ENCODE measurements around the gene FEZ2.

GRCh38 chr2:36559221-36559942, 38.6 kb downstream of the FEZ2 start:
- TF ChIP-seq CTCF (IDR thresholded peaks at IDR 0.05) = no peak
- no peak for TF ChIP-seq REST (IDR thresholded peaks at IDR 0.05)
- no peak for TF ChIP-seq NR3C1 (IDR thresholded peaks at IDR 0.05)

Data from A549 (cell line).